SK-N-SH treated with all-trans-retinoic acid at 6 μM for 48 hours (cell line): Measurements from ENCODE around the gene CACNA1C.

ENCODE experiments used
- PPARA ChIP-seq: fragments of 250-450 bp; sonication (Bioruptor Pico); IDR thresholded peaks from 2 replicates; pipeline ENCODE4 v1.5.0; 2020; ENCODE audit warnings: mild to moderate bottlenecking, borderline replicate concordance
- SNAI2 ChIP-seq: fragments of 250-450 bp; sonication (Bioruptor Pico); IDR thresholded peaks from 2 replicates; pipeline ENCODE4 v1.5.0; 2020; ENCODE audit warnings: mild to moderate bottlenecking, moderate library complexity
- TOX ChIP-seq: fragments of 250-450 bp; sonication (Bioruptor Pico); IDR thresholded peaks from 2 replicates; pipeline ENCODE4 v1.8.0; 2021; ENCODE audit warnings: mild to moderate bottlenecking, moderate library complexity, borderline replicate concordance
- TF ChIP-seq, protein P1 (sequence below): fragments of 250-450 bp; sonication (Bioruptor Pico); IDR thresholded peaks from 2 replicates; pipeline ENCODE4 v1.5.1; 2020; ENCODE audit warnings: low read depth, mild to moderate bottlenecking, moderate library complexity
- TF ChIP-seq, protein P2 (sequence below): fragments of 250-450 bp; sonication (Bioruptor Pico); IDR thresholded peaks from 2 replicates; pipeline ENCODE4 v1.5.1; 2021; ENCODE audit warnings: mild to moderate bottlenecking, moderate library complexity

DNA sequence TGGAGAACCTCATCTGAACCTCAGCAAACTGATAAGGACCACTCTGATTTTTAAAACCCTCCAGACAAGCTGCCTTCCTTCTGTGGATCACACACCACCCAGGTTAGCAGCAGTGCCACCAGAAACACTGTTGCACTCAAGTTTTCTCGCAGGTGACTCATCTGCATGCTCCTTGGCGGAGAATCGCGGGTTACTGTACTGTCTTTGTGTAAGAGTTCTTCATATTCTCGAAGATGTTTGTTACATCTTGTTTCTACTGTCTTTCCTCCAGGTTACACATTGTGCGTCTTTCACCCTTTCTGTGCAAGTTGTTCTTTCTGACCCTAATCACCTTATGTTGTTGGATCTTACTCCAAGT is 331.2 kb downstream of the CACNA1C start:
- TF ChIP-seq SNAI2 (CRISPR knock-in tag) (no peak), TOX (CRISPR knock-in tag) (no peak), PPARA (no peak)
- TF ChIP-seq, protein P1, sequence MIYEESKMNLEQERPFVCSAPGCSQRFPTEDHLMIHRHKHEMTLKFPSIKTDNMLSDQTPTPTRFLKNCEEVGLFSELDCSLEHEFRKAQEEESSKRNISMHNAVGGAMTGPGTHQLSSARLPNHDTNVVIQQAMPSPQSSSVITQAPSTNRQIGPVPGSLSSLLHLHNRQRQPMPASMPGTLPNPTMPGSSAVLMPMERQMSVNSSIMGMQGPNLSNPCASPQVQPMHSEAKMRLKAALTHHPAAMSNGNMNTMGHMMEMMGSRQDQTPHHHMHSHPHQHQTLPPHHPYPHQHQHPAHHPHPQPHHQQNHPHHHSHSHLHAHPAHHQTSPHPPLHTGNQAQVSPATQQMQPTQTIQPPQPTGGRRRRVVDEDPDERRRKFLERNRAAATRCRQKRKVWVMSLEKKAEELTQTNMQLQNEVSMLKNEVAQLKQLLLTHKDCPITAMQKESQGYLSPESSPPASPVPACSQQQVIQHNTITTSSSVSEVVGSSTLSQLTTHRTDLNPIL (CRISPR knock-in tag), result no peak
- TF ChIP-seq, protein P2, sequence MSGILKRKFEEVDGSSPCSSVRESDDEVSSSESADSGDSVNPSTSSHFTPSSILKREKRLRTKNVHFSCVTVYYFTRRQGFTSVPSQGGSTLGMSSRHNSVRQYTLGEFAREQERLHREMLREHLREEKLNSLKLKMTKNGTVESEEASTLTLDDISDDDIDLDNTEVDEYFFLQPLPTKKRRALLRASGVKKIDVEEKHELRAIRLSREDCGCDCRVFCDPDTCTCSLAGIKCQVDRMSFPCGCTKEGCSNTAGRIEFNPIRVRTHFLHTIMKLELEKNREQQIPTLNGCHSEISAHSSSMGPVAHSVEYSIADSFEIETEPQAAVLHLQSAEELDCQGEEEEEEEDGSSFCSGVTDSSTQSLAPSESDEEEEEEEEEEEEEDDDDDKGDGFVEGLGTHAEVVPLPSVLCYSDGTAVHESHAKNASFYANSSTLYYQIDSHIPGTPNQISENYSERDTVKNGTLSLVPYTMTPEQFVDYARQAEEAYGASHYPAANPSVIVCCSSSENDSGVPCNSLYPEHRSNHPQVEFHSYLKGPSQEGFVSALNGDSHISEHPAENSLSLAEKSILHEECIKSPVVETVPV (CRISPR knock-in tag), result no peak
